Stomach (tissue), 4 donors: ENCODE measurements around the gene UNC5A.

Experiments
- EP300 ChIP-seq: sonication (generic); formaldehyde crosslinking; IDR thresholded peaks from one replicate; pipeline ENCODE4 v1.6.1; 2017; ENCODE audit warnings: antibody characterized with exemption
- TF ChIP-seq, protein P1 (sequence below), 7 experiments: fragments of 450-650 bp in 4 of 7; fragments of 200-600 bp in 3 of 7; sonication (generic) in 3 of 7; IDR thresholded peaks; one replicate each; pipeline ENCODE4 v1.5.1; 2016 to 2019; ENCODE audit warnings: antibody characterized with exemption in 7 of 7, control low read depth in 2 of 7, mild to moderate bottlenecking in 1 of 7

DNA sequence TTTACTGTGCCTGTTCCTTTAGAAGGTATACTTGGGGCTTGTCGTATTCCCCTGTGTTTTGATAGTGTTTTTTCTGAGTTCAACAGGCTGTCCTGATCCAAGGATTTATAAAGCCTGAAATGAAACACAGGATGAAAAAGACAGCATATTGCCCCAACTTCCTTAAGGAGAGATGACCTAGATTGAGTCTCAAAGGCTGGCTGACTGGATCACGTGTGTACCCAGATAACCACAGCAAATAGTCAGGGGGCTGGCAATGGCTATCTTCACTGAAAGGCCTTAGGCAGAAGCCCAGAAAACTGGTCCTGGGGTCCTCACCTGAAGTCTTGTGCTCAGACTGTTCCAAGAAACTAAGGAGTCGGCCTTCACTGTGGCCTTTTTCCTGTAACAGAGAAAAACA lies 96.4 kb downstream of the UNC5A start:
- TF ChIP-seq, protein P1, sequence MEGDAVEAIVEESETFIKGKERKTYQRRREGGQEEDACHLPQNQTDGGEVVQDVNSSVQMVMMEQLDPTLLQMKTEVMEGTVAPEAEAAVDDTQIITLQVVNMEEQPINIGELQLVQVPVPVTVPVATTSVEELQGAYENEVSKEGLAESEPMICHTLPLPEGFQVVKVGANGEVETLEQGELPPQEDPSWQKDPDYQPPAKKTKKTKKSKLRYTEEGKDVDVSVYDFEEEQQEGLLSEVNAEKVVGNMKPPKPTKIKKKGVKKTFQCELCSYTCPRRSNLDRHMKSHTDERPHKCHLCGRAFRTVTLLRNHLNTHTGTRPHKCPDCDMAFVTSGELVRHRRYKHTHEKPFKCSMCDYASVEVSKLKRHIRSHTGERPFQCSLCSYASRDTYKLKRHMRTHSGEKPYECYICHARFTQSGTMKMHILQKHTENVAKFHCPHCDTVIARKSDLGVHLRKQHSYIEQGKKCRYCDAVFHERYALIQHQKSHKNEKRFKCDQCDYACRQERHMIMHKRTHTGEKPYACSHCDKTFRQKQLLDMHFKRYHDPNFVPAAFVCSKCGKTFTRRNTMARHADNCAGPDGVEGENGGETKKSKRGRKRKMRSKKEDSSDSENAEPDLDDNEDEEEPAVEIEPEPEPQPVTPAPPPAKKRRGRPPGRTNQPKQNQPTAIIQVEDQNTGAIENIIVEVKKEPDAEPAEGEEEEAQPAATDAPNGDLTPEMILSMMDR (IDR thresholded peaks at IDR 0.05) = no peak
- TF ChIP-seq EP300 = no peak
